Measurements from ENCODE around the gene FGF18. TPM values are rescaled to one million over a fixed set of nuclear protein-coding genes. Genes with fewer than 3 reads are reported as not detected.
A peak's percentile ranks its signal among the peaks of the same experiment; 100 is the strongest.

FGF18 gene
- total RNA-seq, 1 donor from 2014 or later = 0.82 TPM

DNA sequence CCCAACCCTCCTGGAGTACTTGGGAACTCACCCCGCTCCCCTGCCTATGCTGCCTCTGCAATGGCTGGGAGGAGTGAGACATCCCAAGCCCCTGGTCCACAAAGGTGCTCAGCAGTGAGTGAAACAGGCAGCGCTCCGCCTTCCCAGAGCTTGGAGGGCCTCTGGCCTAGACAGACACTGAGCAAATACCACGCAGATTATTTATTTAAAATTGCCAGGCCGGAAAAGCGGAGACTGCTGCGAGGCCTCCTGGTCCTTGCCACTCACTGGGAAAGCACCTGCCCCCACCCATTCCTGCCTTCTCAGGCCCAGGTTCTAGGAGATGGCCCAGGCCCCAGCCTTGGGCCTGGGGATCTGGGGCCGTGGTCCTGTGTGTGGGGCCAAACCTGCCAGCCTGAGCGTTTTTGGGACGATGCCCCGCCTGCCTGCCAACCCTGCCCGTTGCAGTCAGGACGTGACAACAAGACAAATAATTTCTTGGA, 17.4 kb downstream of the FGF18 start:
- FAIRE-seq (no peak), DNase-seq (ENCODE audit: low spot score in 2 of 2) (no peak)

GRCh38 chr5:171437286-171437821, 17.9 kb downstream of the FGF18 start:
- DNase-seq (ENCODE audit: low spot score in 2 of 2) = no peak
- FAIRE-seq = no peak

GRCh38 chr5:171438738-171439137, 19.3 kb downstream of the FGF18 start:
- FAIRE-seq (no peak), DNase-seq (ENCODE audit: low spot score in 2 of 2) (no peak)

DNA sequence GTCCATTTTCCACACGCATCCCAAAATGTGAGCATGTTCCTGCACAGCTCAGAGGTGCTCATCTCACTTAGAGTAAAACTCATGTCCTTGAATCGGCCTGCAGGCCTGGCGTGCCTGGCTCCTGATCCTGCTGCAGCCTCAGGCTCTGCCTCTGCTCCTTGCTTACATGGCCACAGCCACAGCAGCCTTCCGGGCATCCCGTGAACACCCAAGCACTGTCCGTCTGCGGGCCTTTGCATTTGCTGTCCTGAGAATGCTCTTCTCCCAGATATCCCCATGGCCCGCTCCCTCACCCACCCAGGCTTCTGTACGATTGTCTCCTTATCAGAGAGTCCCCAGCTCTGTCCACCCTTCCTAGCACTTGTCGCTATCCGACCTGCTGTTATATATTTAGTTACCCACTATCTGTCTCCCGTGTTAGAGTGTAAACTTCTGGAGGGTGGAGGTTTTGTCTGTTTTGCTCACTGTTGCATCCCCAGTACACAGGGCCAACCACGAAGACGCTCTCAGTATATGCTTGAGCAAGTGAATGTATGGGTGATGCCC, 21.9 kb downstream of the FGF18 start:
- FAIRE-seq (no peak), DNase-seq (ENCODE audit: low spot score in 2 of 2) (no peak)

DNA sequence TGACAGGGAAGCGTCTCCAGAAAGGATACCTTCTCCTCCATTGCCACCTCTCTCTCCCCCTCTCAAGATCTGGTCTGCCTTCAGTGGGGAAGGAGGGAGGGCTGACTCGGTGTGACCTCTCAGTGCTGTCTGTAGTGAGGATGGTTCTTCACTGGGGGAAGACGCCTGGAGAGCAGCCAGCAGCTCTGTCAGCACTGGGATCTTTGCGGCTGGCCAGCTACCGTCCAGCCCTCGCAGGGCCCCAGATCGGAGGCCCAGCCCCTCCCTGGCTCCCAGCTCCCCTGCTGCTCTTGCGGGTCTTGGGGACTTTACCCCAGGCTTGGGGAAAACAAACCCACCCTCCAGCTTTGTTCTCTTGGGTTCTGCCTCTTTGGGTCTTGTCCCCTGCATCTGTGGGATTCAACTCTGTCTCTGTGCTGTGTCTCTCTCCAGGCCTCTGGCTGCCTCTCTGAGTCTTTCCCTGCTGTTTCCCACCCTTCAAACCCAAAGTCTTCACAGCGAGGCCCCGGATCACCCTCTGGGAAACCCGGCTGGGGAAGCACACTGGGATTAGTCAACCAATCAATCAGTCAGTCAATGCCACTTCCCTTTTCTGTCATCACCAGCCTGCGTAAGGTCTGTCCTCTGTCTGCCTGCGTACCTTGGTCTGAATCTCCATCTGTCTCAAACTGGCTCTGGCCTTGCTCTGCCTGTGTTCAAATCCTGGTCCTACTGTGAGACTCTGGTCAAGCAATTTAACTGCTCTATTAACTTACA, 23.0 kb downstream of the FGF18 start:
- DNase-seq (ENCODE audit: low spot score in 2 of 2) (no peak), FAIRE-seq (no peak)

- no peak for DNase-seq (ENCODE audit: low spot score in 2 of 2)
- no peak for FAIRE-seq
Measured at GRCh38 chr5:171444582-171444981, 25.1 kb downstream of the FGF18 start.

- FAIRE-seq = no peak
Measured at GRCh38 chr5:171445644-171446516, 26.4 kb downstream of the FGF18 start.

DNA sequence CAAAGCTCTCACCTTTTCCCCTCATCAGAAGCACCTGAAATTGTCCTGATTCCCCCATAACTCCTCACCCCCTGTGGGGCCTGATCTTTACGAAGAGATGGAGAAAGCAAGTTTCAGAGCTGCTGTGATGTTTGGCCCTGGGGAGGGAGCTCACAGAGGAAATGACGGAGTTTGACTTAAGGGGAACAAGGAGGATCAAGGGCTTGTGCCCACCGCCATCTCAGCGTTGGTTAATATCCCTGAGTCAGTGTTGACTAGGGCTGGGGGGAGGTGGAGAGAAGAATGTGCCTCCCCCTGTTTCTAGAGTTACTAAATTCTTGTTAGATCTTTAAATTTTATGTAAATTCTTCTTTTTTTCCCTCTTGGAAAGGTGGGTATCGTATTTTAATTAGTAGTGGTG, 27.8 kb downstream of the FGF18 start:
- FAIRE-seq (no peak), DNase-seq (ENCODE audit: low spot score in 2 of 2) (no peak)

More at GRCh38 chr5:171445644-171446516, 26.4 kb downstream of the FGF18 start:
- no peak for DNase-seq (ENCODE audit: low spot score in 2 of 2)

DNA sequence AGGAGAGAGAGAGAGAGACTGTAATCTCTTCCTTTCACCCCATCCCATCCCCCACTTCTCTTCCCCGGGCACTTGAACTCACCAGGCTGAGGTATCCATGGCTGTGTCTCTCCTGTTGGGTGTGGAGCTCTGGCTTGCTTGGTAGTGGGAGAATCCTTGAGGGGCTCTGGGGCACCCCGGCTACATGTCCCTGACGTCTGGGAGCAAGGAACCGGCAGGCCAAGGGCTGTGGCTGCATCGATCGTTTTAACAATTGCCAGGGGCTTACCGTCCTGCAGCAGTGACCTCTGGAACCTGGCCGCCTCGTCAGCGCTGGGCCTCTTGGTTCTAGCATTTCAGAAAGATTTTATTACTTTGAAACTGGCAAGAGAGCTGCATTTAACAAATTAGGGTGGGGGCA, 30.0 kb downstream of the FGF18 start:
- no peak for FAIRE-seq

GRCh38 chr5:171450423-171451331, 31.2 kb downstream of the FGF18 start:
- FAIRE-seq (no peak), DNase-seq (ENCODE audit: low spot score in 2 of 2) (peak; percentile 61 to 78)

More for the DNA sequence above, 30.0 kb downstream of the FGF18 start:
- DNase-seq (ENCODE audit: low spot score in 2 of 2) = no peak

GRCh38 chr5:171451421-171451820, 32.0 kb downstream of the FGF18 start:
- DNase-seq (ENCODE audit: low spot score in 2 of 2) (no peak), FAIRE-seq (no peak)

- DNase-seq (ENCODE audit: low spot score in 2 of 2) (no peak), FAIRE-seq (no peak)
Measured at GRCh38 chr5:171453056-171453725, 33.7 kb downstream of the FGF18 start.

DNA sequence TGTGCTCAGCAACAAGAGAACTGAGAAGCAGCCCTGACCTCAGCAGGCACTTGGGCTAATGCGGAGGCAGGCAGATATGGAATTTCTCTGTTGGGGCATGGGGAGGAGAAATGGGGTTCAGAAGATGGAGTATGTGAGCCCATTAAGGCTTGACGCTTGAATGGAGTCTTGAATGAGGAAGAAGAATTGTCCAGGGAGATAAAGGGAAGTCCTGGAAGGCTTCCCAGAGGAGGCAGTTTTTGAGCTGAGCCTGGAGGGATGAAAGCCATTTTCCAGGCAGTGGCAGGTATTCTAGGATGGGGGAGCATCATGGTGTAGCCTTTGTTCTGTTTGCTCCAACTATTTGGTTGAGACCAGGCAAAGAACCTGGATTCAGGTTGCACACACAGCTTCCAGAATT, 34.5 kb downstream of the FGF18 start:
- FAIRE-seq (no peak), DNase-seq (ENCODE audit: low spot score in 2 of 2) (no peak)

DNA sequence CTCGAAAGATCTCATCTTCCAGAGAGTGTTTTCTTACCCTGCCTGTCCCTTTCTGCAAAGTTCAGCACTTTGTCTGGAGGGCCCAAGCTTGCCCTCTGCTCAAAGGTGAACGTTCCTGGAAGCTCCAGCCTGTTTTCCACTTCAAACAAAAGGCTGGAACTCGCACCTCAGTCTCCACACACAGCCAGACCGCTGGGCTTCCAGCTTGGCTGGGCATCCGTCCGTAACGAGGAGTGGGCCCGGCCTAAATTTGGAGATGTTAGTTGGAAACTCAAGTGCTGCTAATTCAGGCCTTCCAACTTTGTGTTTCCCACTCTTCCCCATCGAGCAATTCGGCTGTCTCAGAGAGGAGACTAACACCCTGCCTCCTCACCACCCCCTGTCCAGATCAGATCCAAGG, 35.1 kb downstream of the FGF18 start:
- no peak for DNase-seq (ENCODE audit: low spot score in 2 of 2)
- FAIRE-seq = no peak

DNA sequence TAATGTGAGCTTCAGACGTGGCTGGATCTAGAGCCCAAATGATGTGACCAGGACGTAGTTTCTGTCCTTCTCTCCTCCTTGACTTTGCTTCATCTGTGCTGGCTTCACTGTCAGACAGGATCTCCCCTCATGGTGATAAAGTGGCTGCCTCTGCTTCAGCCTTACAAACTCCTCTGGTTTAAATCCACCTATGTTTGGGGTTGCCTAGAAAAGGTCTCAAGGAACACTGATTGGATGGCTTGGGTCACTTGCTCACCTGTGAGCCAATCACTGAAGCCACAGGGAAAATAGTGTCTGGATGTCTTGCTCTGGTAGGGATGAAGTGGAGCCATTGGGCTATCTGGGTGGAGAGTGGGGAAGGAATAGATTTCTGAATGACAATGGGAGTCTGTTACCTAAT, 36.1 kb downstream of the FGF18 start:
- FAIRE-seq (no peak), DNase-seq (ENCODE audit: low spot score in 2 of 2) (no peak)

DNA sequence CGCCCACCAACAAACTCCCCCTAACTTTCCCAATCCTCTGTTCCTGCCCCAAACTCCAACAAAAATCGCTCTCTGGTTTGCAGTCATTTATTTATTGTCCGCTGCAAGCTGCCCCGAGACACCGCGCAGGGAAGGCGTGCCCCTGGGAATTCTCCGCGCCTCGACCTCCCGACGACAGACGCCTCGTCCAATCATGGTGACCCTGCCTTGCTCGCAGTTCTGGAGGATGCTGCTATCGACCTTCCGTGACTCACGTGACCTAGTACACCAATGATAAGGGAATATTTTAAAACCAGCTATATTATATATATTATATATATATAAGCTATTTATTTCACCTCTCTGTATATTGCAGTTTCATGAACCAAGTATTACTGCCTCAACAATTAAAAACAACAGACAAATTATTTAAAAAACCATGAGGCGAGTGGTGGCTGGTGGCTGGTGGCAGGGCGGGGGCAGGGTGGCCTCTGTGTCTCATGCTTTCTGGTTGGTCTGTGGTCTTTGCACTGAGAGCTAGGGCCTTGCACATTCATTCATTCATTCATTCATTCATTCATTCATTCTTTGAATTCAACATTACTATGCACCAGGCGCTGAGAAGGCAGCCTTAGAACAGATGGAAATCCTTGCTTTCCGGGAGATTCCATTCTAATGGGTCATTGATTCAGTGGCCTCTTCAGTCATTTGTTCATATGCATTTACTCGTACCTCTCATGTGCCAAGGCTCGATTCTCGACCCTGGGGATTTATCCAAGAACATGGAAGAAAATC, 37.9 kb downstream of the FGF18 start:
- DNase-seq (ENCODE audit: low spot score in 2 of 2) (no peak), FAIRE-seq (no peak)

DNA sequence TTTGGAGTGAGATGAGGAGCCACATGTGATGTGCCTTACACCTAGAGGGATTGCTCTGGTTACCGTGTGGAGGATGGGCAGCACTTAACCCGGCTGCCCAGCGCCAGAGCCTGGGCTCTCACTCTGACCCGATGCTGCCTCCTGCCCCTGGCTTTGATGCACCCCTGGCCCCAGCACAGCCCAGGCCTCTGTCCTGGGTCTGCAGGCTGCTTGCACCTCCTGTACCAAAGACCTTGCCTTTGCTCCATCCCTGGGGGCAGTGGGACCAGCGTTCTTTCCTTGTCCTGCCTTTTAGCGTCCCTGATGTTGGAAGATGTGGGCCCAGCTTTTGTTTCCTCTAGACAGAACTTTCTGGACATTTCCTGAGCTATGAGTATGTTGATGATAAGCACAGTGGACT, 40.4 kb downstream of the FGF18 start:
- no peak for DNase-seq (ENCODE audit: low spot score in 2 of 2)
- no peak for FAIRE-seq

GRCh38 chr5:171462136-171462927, 42.9 kb downstream of the FGF18 start:
- FAIRE-seq (no peak), DNase-seq (ENCODE audit: low spot score in 2 of 2) (no peak)

Measured in frontal cortex (tissue), 4 donors.